ENCODE measurements around the gene SEC24C.
"Not testable (repeated sequence)": the region's sequence is repeated elsewhere in the genome, so short reads cannot be mapped to it uniquely, and the experiment has no call there.

Gene SEC24C

GRCh38 chr10:73743905-73744663, at the start of gene SEC24C:
TSS of gene SEC24C (plus strand) at chr10:73744372. CDS start at chr10:73746833, 2,461 bp downstream.
- DNase-seq (ENCODE audit: low spot score), result peak; percentile 97

GRCh38 chr10:73695302-73695701, 48.9 kb upstream of the SEC24C start:
- DNase-seq (ENCODE audit: low spot score), result not testable (repeated sequence)

- DNase-seq (ENCODE audit: low spot score), result not testable (repeated sequence)
These were observed 46.5 kb upstream of the SEC24C start, which contains the start of gene AGAP5 for GRCh38 chr10:73697675-73698159. TSS of gene AGAP5 (minus strand) at chr10:73698109. CDS start at chr10:73697755, 354 bp downstream.

- DNase-seq (ENCODE audit: low spot score), result not testable (repeated sequence)
These were observed 45.4 kb upstream of the SEC24C start for GRCh38 chr10:73698819-73699218.

- not testable (repeated sequence) for DNase-seq (ENCODE audit: low spot score)
These were observed 40.2 kb upstream of the SEC24C start for GRCh38 chr10:73703924-73704323.

- not testable (repeated sequence) for DNase-seq (ENCODE audit: low spot score)
These were observed 38.6 kb upstream of the SEC24C start for GRCh38 chr10:73705506-73706072.

GRCh38 chr10:73706488-73706887, 37.7 kb upstream of the SEC24C start:
- not testable (repeated sequence) for DNase-seq (ENCODE audit: low spot score)

GRCh38 chr10:73707628-73708027, 36.5 kb upstream of the SEC24C start:
- DNase-seq (ENCODE audit: low spot score), result not testable (repeated sequence)

GRCh38 chr10:73708122-73708521, 36.0 kb upstream of the SEC24C start:
- not testable (repeated sequence) for DNase-seq (ENCODE audit: low spot score)

- not testable (repeated sequence) for DNase-seq (ENCODE audit: low spot score)
These were observed 32.5 kb upstream of the SEC24C start for GRCh38 chr10:73711683-73712082.

GRCh38 chr10:73713912-73714311, 30.3 kb upstream of the SEC24C start:
- DNase-seq (ENCODE audit: low spot score), result not testable (repeated sequence)

GRCh38 chr10:73714483-73714882, 29.7 kb upstream of the SEC24C start:
- DNase-seq (ENCODE audit: low spot score), result not testable (repeated sequence)

- not testable (repeated sequence) for DNase-seq (ENCODE audit: low spot score)
These were observed 28.7 kb upstream of the SEC24C start for GRCh38 chr10:73715179-73716156.

- no peak for DNase-seq (ENCODE audit: low spot score)
These were observed 27.9 kb upstream of the SEC24C start for GRCh38 chr10:73716251-73716650.

- DNase-seq (ENCODE audit: low spot score), result no peak
These were observed 26.6 kb upstream of the SEC24C start for GRCh38 chr10:73717556-73717955.

- not testable (repeated sequence) for DNase-seq (ENCODE audit: low spot score)
These were observed 23.6 kb upstream of the SEC24C start for GRCh38 chr10:73720561-73720960.

- no peak for DNase-seq (ENCODE audit: low spot score)
These were observed 20.7 kb upstream of the SEC24C start for GRCh38 chr10:73723516-73723915.

GRCh38 chr10:73729781-73730152, 14.4 kb upstream of the SEC24C start:
- peak; percentile 6 for DNase-seq (ENCODE audit: low spot score)

GRCh38 chr10:73730153-73730906, 13.8 kb upstream of the SEC24C start:
- peak; percentile 89 for DNase-seq (ENCODE audit: low spot score)

GRCh38 chr10:73731588-73732375, 12.4 kb upstream of the SEC24C start:
- DNase-seq (ENCODE audit: low spot score), result no peak
